ENCODE measurements around the gene SYCP3.

Gene SYCP3

GRCh38 chr12:101738920-101739665, at the start of gene SYCP3:
Gene SYCP3 (minus strand): TSS chr12:101739462. CDS start chr12:101737935, 1,527 bp downstream.
- DNase-seq: no peak

- no peak for DNase-seq
Measured at GRCh38 chr12:101785671-101786070, 46.4 kb upstream of the SYCP3 start.

- no peak for DNase-seq
Measured at GRCh38 chr12:101784376-101784775, 45.1 kb upstream of the SYCP3 start.

- no peak for DNase-seq
Measured at GRCh38 chr12:101783838-101784237, 44.6 kb upstream of the SYCP3 start.

- no peak for DNase-seq
Measured at GRCh38 chr12:101783150-101783549, 43.9 kb upstream of the SYCP3 start.

GRCh38 chr12:101782273-101782731, 43.0 kb upstream of the SYCP3 start:
- DNase-seq: no peak

GRCh38 chr12:101781834-101782233, 42.6 kb upstream of the SYCP3 start:
- no peak for DNase-seq

GRCh38 chr12:101780599-101780998, 41.3 kb upstream of the SYCP3 start:
- DNase-seq: no peak

- no peak for DNase-seq
Measured at GRCh38 chr12:101779626-101780025, 40.4 kb upstream of the SYCP3 start.

- no peak for DNase-seq
Measured at GRCh38 chr12:101779200-101779599, 39.9 kb upstream of the SYCP3 start.

- DNase-seq: no peak
Measured at GRCh38 chr12:101777978-101778377, 38.7 kb upstream of the SYCP3 start.

GRCh38 chr12:101777485-101777884, 38.2 kb upstream of the SYCP3 start:
- DNase-seq: no peak

GRCh38 chr12:101775816-101776215, 36.6 kb upstream of the SYCP3 start:
- DNase-seq: no peak

GRCh38 chr12:101773650-101774162, 34.4 kb upstream of the SYCP3 start:
- DNase-seq: peak; percentile 85

- no peak for DNase-seq
Measured at GRCh38 chr12:101772012-101772775, 32.9 kb upstream of the SYCP3 start.

- no peak for DNase-seq
Measured at GRCh38 chr12:101769865-101770264, 30.6 kb upstream of the SYCP3 start.

GRCh38 chr12:101768781-101769180, 29.5 kb upstream of the SYCP3 start:
- DNase-seq: no peak

- DNase-seq: no peak
Measured at GRCh38 chr12:101767537-101767936, 28.3 kb upstream of the SYCP3 start.

GRCh38 chr12:101764051-101764792, 25.0 kb upstream of the SYCP3 start:
- DNase-seq: no peak

- DNase-seq: no peak
Measured at GRCh38 chr12:101763246-101763931, 24.1 kb upstream of the SYCP3 start.

GRCh38 chr12:101761781-101762180, 22.5 kb upstream of the SYCP3 start:
- DNase-seq: no peak

GRCh38 chr12:101761350-101761749, 22.1 kb upstream of the SYCP3 start:
- no peak for DNase-seq
